Stomach (tissue), 4 donors: Measurements from ENCODE around the gene TTLL1.
"Not testable (repeated sequence)": the region's sequence is repeated elsewhere in the genome, so short reads cannot be mapped to it uniquely, and the experiment has no call there.

Experiments used
- POLR2A ChIP-seq, 4 donors: fragments of 450-650 bp; IDR thresholded peaks; one replicate each; pipeline ENCODE4 v1.6.1; 2016; ENCODE audit warnings: antibody characterized with exemption in 4 of 4, control low read depth in 2 of 4, mild to moderate bottlenecking in 1 of 4, moderate library complexity in 1 of 4
- POLR2AphosphoS5 ChIP-seq, 3 donors: sonication (generic); formaldehyde crosslinking; IDR thresholded peaks; one replicate each; pipeline ENCODE4 v1.6.1; 2016; ENCODE audit warnings: antibody characterized with exemption in 3 of 3

- not testable (repeated sequence) for TF ChIP-seq POLR2A, POLR2AphosphoS5 (IDR thresholded peaks at IDR 0.05)
Measured at GRCh38 chr22:43016150-43016549, 73.0 kb downstream of the TTLL1 start.
